GM18502 (cell line): Measurements from ENCODE around the gene FBXO28.

Experiments used
- ATAC-seq: cut with Tn5 transposase; IDR thresholded peaks from one replicate; pipeline ENCODE4 v1.9.1; 2021; ENCODE audit warnings: mild to moderate bottlenecking; ENCODE audit not compliant: unreplicated experiment, poor library complexity

FBXO28 gene

DNA sequence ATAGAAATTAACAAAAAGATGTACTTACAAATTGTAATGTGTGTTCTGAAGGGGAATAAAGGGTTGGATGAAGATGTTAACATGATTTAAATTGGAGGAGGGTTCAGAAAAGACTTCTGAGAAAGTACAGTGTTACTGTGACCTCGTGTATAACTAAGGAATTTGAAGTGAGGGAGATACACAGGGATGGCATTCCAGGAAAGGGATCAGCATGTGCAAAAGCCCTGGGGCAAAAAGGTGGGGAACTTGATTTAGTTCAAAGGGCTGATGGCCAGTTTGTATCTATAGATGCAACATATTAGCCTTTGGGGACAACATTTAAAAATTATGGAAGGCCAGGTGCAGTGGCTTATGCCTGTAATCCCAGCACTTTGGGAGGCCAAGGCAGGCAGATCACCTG lies 35.8 kb downstream of the FBXO28 start:
- no peak for ATAC-seq

GRCh38 chr1:224151117-224151516 lies 37.2 kb downstream of the FBXO28 start:
- no peak for ATAC-seq

DNA sequence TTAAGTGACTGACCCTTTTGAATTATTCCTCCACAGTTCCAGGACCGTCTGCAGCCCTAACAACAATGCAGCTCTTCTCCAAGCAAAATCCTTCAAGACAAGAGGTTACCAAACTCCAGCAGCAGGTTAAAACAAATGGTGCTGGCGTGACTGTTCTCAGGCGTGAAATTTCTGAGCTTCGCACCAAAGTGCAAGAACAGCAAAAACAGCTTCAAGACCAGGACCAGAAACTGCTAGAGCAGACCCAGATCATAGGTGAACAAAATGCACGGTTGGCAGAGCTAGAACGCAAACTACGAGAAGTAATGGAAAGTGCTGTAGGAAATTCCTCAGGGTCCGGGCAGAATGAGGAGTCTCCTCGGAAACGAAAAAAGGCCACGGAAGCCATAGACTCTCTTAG lies 43.4 kb downstream of the FBXO28 start:
- ATAC-seq: no peak

- no peak for ATAC-seq
These were observed 45.6 kb downstream of the FBXO28 start for GRCh38 chr1:224159541-224159940.

- ATAC-seq: no peak
These were observed 46.3 kb downstream of the FBXO28 start for GRCh38 chr1:224160171-224160682.

GRCh38 chr1:224162768-224163167 lies 48.9 kb downstream of the FBXO28 start:
- ATAC-seq: no peak

- ATAC-seq: no peak
These were observed 49.4 kb downstream of the FBXO28 start for GRCh38 chr1:224163311-224163710.

DNA sequence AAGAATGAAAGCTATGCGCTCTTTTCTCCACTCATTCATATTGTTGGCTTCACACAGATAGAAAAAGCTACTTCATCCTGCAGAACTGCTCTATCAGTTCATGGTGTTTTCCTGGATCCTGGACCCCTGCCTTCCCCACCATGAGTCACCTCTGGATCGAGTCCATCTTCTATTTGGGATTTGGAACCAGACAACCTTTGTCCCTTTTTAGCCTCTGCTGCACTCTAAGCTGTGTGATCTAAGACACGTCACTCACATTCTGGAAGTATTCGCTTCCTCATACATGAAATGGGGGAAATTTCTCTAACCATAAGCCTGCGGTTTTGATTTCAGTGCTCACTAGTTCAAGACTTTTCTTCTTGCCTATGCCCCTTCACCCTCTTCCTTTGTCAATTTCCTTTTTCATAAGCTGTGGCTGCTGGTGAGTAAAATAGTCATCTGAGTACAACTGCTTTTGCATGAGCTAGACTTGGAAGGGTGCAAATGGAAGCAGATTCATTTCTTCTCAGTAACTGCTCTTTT lies 55.0 kb downstream of the FBXO28 start:
- peak; percentile 96 for ATAC-seq

- ATAC-seq: no peak
These were observed 55.9 kb downstream of the FBXO28 start for GRCh38 chr1:224169718-224170270.

DNA sequence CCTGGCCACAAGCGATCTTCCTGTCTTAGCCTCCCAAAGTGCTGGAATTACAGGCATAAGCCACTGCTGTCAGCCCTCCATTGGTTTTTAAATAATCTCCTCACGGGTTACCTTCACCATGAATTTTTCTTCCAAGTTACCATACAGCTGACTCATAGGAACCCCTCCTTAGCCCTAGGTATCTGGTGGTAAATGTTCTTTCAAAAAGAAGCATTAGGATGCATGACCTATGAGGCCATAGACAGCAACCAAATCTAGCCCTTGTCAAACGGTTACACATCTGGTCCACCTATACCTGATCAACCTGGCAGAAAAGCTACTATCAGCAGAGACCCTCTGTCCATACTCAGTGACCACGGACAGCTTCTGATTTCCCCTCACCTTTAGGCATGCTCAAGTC lies 56.4 kb downstream of the FBXO28 start:
- no peak for ATAC-seq

DNA sequence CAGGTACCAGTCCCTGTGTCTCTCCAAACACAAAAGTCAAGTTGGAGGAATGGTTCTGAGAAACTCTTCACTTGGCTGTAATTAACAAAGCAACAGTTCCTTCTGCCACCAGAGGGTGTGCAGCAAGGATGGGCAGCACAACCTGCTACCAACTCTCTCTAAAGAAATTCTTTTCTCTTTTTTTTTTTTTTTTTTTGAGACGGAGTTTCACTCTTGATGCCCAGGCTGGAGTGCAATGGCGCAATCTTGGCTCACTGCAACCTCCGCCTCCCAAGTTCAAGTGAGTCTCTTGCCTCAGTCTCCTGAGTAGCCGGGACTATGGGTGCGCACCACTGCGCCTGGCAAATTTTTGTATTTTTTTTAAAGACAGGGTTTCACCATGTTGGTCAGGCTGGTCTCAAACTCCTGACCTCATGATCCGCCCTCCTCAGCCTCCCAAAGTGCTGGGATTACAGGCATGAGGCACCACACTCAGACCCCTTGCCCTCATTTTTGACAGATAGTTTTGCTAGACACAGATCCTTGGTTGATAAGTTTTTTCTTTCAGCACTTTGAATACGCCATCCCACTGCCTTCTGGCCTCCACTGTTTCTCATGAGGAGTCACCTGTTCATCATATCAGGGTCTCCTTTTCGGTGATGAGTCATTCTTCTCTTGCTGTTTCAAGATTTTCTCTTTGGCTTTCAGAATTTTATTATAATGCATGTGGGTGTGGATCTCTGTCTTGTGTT lies 57.0 kb downstream of the FBXO28 start:
- ATAC-seq: no peak

GRCh38 chr1:224172229-224172628 lies 58.3 kb downstream of the FBXO28 start:
- ATAC-seq: no peak

DNA sequence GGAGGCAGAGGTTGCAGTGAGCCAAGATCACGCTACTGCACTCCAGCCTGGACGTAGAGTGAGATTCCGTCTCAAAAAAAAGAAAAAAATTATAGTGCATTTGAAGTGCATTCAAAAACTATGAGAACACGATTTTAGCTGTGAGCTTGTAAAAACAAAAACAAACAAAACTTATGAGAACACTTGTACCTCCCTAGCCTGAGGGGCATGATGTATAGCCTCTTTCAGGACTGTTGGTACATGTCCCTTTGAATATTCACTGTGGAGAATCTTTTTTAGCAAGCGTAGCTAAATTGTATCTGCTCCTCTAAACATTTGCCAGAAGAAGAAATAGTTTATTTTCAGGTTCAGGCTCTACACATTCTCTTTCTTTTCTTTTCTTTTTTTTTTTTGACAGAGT lies 59.6 kb downstream of the FBXO28 start:
- no peak for ATAC-seq

- ATAC-seq: no peak
These were observed 61.7 kb downstream of the FBXO28 start for GRCh38 chr1:224175617-224176016.

GRCh38 chr1:224177356-224177999 lies 63.6 kb downstream of the FBXO28 start:
- ATAC-seq: no peak

DNA sequence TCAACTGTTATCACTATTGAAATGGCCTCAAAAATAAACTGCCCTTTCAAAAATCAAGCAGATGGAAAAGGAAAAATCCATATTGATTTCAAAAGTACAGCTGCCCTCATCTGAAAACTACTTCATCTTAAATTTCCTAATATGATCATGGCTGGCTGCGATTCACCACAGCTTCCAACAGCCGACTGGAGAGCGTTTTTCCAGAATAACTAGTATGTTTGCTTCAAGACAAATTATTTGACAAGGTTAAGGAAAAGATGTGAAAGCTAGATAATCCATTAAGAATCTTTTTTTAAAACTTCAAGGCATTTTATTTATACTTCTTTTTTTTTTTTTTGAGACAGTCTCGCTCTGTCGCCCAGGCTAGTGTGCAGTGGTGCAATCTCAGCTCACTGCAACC lies 65.0 kb downstream of the FBXO28 start:
- ATAC-seq: no peak

DNA sequence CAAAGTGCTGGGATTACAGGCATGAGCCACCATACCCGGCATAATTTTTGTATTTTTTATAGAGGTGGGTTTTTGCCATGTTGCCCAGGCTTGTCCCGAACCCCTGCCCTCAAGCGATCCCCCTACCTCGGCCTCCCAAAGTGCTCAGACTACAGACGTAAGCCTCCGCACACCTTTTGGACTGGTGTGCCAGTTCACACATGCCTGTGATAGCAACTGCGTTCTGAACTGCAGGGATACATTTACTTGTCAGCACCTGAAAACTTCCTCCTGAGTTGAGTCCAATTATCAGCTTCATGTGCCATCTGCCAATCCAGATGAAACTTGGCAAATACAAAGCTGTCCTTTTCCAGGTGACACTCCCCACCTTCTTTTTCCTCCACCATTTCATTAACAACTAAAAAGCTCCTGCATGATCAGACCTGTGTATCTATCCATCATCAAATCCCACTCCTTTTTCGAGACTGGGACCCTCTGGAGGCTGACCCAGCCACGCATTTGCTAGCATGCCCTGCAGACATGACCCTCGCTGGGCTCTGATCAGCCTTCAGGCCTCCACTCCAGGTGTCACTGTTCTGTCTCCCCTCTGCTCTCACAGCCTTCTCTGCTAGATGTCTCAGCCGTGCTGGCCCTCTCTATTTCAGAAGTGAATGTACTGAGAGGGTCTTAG lies 67.0 kb downstream of the FBXO28 start:
- no peak for ATAC-seq

DNA sequence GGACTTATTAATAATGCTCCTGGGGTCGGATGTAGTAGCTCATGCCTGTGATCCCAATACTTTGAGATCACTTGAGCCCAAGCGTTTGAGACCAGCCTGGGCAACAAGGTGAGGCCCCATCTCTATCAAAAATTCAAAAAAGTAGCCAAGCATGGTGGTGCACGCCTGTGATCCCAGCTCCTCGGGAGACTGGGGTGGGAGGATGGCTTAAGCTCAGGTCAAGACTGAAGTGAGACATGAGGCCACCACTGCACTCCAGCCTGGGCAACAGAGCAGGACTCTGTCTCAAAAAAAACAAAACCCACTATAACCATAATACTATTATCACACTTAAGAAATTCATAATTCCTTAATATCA lies 67.5 kb downstream of the FBXO28 start:
- ATAC-seq: no peak

DNA sequence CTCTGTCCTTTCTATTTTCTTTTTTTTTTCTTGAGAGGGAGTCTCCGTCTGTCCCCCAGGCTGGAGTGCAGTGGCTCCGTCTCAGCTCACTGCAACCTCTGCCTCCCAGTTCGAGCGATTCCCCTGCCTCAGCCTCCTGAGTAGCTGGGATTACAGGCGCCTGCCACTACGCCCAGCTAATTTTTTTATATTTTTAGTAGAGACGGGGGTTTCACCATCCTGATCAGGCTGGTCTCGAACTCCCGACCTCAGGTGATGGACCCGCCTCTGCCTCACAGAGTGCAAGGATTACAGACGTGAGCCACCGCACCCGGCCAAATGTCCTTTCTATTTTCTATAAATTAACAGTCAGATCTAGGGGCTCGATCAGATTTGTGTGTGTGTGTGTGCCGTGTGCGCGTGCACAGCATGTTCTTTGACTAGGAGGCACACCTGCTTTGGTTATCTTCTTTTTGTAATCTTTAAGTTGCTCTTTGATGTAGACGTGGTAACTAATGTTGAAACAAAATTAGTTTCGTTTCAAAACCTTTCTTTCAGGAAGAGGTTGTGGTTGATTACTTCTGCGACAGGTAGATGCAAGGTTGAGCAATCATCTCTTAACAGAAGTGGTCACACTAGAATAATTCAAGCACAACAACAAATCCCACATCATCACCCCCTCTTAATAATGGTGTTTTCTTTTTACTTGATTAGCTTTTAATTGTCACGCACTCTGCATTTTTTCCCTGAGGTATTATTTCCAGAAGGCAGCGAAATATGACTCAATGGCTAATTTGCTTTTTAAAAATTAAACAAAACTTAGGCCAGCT lies 68.3 kb downstream of the FBXO28 start:
- ATAC-seq: peak; percentile 47
